ENCODE measurements around the gene CCDC71L. TPM values are rescaled to one million over a fixed set of nuclear protein-coding genes. Genes with fewer than 3 reads are reported as not detected.

Gene CCDC71L
- polyA plus RNA-seq, 5 donors: 6.0 to 9.2 (median 6.8) TPM

DNA sequence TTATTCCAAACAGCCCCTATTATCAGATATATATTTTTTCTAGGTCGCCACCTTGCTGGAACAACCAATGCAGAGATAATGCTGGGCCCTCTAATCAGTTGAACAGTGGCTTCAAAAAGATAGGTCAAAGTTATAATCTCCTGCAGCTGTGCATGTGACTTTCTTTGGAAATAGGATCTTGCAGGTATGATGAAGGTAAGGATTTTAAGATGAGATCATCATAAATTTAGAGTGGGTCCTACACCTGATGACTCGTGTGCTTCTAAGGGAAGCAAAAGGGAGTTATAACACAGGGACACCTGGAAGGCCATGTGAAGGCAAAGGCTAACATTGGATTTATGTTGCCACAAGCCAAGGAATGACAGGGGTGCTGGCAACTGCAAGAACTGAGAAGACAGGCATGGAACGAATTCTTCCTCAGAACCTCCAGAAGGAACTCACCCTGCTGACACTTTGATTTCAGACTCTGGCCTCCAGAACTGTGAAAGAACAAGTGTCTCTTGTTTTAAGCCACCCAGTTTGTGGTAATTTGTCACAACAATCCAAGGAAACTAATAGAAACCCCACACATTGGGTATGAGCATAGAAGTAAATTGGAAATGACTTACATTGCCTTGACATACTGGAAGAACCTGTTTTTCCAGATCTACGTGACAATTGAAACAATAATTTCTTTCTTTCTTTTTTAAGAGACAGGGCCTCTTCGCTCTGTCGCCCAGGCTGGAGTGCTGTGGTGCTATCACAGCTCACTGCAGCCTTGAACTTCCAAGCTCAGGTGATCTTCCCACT lies 34.4 kb downstream of the CCDC71L start:
- DNase-seq: no peak

- DNase-seq: no peak
These were observed 35.2 kb downstream of the CCDC71L start for GRCh38 chr7:106625678-106626301.

GRCh38 chr7:106623853-106624252 lies 37.1 kb downstream of the CCDC71L start:
- DNase-seq: no peak

GRCh38 chr7:106623315-106623660 lies 37.7 kb downstream of the CCDC71L start:
- no peak for DNase-seq

- DNase-seq: no peak
These were observed 38.2 kb downstream of the CCDC71L start for GRCh38 chr7:106622654-106623314.

DNA sequence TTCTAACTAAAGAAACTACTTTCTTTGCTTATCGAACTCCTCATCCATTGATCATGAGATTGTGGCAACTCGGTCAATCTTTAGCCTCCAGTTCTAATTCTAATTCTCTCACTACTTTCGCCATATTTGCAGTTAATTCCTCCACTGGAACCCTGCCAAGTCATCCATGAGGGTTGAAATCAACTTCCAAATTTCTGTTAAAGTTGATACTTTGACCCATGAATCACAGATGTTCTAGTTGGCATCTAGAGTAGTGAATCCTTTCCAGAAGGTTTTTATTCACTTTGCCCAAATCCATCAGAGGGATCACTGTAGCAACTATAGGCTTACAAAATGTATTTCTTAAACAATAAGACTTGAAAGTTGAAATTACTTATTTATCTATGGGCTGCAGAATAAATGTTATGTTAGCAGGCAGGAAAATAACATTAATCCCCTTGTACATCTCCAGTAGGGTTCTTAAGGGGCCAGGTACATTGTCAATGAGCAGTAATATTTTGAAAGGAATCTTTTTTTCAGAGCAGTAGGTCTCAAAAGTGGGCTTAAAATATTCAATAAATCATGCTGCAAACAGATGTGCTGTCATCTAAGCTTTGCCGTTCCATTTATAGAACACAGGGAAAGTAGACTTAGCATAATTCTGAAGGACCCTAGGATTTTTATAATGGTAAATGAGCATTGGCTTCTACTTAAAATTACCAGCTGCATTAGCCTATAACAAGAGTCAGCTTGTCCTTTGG lies 39.4 kb downstream of the CCDC71L start:
- DNase-seq: no peak

DNA sequence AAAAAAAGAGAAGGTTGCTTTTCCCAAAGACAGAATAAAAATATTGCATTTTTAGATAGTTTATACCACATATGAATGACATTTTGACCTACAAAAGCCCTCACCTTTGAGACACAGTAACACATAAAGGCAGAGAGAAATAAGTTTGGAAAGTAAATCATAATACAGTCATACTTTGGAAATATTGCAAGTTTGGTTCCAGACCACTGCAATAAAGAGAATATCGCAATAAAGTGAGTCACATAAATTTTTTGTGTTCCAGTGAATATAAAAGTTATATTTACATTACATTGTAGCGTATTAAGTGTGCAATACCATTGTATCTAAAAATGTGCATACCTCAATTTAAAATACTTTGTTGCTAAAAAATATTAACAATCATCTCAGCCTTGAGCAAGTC lies 40.3 kb downstream of the CCDC71L start:
- DNase-seq: no peak

DNA sequence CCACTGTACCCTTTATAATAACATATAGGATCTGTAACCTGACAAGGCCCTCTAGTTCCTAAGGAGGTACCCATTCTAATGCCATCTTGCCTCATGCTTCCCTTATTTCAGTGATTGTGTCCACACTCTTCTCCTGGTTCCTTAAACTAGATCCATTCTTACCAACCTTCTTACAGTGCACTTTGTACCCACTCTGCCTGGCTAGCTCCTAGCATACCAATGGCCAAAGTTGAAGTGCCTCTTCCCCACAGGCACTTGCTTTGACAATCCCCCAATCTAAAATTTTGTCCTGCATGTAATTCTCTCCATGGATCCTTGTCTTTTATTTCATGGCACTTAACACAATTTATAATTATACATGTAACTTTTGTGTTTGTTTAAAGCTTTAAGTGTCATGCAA lies 40.9 kb downstream of the CCDC71L start:
- no peak for DNase-seq

DNA sequence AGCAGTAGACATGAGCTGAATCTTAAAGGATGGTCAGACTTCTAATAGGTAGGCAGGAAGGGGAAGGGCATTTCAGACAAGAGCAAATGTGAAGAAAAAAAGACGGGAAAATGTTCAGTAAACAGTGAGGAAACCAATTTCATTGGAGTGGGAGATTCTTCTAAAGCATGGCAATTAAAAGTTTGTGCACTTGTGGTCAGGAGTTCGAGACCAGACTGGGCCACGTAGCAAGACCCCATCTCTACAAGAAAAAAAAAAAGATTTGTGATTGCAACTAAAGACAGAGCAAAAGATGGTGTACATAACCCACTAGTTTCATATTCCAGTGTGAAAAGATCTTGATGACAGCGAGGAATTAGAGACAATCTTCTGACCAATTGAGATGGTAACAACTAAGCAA lies 41.7 kb downstream of the CCDC71L start:
- no peak for DNase-seq

DNA sequence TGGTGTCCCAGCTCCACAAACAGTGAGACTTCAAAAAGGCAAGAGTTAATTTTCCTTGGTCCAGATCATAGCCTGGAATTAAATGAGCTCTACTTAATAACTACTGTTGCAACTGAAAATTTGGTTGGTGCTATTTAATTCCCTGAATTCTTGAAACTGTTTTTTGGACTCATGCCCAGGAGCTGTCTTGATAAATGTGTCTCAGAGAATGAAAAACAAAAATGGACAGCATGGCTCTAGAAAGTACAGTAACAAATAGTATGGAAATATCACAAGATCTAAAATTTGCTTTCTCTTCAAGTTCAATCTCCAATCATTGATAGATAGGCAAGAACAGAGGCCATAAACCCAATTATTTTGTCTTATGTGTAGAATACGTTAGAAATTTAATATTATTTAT lies 42.5 kb downstream of the CCDC71L start:
- no peak for DNase-seq

DNA sequence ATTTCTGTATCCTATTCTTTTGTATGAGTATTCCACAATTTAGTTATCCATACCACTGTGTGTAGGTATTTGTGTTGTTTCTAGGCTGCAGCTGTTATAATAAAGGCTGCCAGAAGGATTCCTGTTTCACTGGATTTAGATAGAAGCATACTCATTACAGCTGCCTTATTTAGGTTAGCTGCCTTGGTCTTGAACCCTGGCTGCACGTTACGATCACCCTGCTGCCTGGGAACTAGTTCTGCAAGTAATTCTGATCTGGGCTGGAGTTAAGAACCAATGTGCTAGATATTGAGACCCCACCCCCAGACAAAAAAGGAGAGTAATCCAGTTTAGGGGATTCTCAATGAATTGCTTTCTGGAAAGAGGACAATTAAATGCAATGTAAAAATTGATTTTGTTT lies 43.1 kb downstream of the CCDC71L start:
- DNase-seq: no peak

DNA sequence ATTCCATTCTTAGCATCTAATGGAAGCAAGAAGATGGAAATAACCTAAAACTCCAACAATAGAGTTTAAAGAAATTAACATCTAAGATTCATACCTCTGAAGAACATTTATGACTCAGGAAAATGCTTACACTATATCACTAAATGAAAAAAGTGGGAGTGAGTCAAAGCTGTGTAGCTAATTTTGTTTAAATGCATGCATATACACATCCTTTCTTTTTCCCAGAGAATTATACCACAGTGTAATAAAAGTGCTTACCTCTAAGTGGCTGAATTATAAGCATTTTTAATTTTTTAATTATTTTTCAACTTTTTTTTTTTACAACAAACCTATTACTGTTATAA lies 44.3 kb downstream of the CCDC71L start:
- DNase-seq: no peak

GRCh38 chr7:106615808-106616707 lies 44.9 kb downstream of the CCDC71L start:
- no peak for DNase-seq

DNA sequence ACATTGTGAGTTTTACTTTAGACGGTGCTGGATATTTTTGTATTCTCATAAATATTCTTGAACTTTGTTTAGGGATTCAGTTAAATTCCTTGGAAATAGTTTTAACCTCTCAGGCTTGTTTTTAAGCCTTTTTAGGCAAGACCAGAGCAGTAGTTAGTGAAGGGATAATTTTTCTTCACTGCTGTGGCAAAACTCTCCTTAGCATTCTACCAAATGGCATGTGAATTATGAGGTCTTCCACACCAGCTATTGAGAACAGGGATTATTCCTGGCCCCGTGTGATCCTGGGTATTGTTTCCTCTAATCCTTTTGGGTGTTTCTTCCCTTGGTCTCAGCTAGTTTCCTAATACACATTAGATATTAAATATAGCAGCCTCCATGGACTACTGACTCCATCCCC lies 46.2 kb downstream of the CCDC71L start:
- DNase-seq: no peak

- no peak for DNase-seq
These were observed 47.0 kb downstream of the CCDC71L start for GRCh38 chr7:106613848-106614560.

DNA sequence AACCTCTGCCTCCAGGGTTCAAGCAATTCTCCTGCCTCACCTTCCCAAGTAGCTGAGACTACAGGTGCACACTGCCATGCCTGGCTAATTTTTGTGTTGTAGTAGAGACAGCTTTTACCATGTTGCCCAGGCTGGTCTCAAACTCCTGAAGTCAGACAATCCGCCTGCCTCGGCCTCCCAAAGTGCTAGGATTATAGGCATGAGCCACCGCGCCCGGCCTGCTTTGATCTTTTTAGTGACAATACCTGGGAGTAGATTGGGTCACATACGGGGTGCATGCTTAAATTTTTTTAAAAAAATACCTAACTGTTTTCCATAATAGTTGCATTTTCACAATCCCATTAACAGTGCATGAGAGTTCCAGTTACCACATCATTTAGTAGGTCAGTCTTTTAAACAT lies 47.7 kb downstream of the CCDC71L start:
- no peak for DNase-seq

DNA sequence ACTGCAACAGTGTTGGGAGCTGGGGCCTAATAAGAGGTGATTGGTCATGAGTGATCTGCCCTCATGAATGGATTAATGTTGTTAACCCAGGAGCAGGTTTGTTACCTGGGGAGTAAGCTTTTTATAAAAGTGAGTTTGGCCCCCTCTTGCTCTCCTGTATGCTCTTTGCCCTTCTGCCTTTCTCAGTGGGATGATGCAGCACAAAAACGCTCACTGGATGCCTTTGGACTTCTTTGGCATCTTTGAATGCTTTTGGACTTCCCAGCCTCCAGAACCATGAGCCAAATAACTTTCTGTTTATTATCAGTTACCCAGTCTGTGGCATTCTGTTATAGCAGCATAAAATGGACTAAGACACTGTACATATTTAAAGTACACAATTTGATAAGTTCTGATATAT lies 48.5 kb downstream of the CCDC71L start:
- DNase-seq: no peak

DNA sequence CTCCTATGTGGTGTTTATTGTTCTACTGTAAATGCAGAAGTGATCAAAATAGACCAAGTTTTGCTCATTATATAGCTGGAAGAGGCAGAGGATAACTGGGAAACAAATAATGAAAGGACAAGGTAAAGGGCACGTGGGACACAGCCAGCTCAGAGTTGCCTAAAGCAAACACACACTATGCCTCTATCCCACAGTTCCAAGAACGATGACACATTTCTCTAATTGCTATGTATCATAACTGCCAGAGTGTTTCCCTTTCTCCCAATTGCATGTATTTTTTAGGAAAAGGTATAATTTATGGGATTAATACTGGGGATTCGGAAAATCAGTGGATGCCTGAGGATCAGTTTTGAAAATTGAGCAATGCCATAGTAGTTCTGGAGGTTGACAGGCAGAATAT lies 49.0 kb downstream of the CCDC71L start:
- no peak for DNase-seq

GRCh38 chr7:106610996-106611886 lies 49.7 kb downstream of the CCDC71L start:
- DNase-seq: no peak

- DNase-seq: no peak
These were observed 51.5 kb downstream of the CCDC71L start for GRCh38 chr7:106609416-106609815.

Measured in right lung (tissue), 5 donors.